Neural progenitor cell (in vitro differentiated cells): Measurements from ENCODE around the gene CRIM1. TPM values are rescaled to one million over a fixed set of nuclear protein-coding genes. Genes with fewer than 3 reads are reported as not detected.

ENCODE experiments used
- DNase-seq: peaks from one replicate; pipeline ENCODE4 v3.0.0-alpha.2; 2016; ENCODE audit warnings: low spot score
- H2AFZ ChIP-seq: fragments of 200-600 bp; sonication (generic); replicated peaks from 2 replicates; pipeline ENCODE4 v1.6.1; 2016; ENCODE audit warnings: antibody characterized with exemption
- H3F3A ChIP-seq: fragments of 200-600 bp; sonication (generic); 2 replicates; pipeline ENCODE4 v1.6.1; 2016; ENCODE audit warnings: antibody characterized with exemption, low read depth
- H3K27ac ChIP-seq: fragments of 200-600 bp; sonication (generic); 2 replicates; pipeline ENCODE4 v1.5.1; 2016; ENCODE audit warnings: mild to moderate bottlenecking
- H3K27me3 ChIP-seq: fragments of 200-600 bp; sonication (generic); 2 replicates; pipeline ENCODE4 v1.6.1; 2016; ENCODE audit warnings: mild to moderate bottlenecking, moderate library complexity
- H3K36me3 ChIP-seq: fragments of 200-600 bp; sonication (generic); 2 replicates; pipeline ENCODE4 v1.5.1; 2016
- H3K4me1 ChIP-seq: fragments of 200-600 bp; sonication (generic); 2 replicates; pipeline ENCODE4 v1.6.1; 2016; ENCODE audit warnings: mixed run types
- H3K4me2 ChIP-seq: fragments of 200-600 bp; sonication (generic); 2 replicates; pipeline ENCODE4 v1.6.1; 2016
- H3K4me3 ChIP-seq: fragments of 200-600 bp; sonication (generic); 2 replicates; pipeline ENCODE4 v1.5.1; 2016
- H3K79me2 ChIP-seq: fragments of 200-600 bp; sonication (generic); 2 replicates; pipeline ENCODE4 v1.6.1; 2016; ENCODE audit warnings: low read depth
- H3K9ac ChIP-seq: fragments of 200-600 bp; sonication (generic); 2 replicates; pipeline ENCODE4 v1.6.1; 2016
- H3K9me3 ChIP-seq: fragments of 200-600 bp; sonication (generic); 2 replicates; pipeline ENCODE4 v1.5.1; 2016; ENCODE audit warnings: low read depth
- H4K20me1 ChIP-seq: fragments of 200-600 bp; sonication (generic); 2 replicates; pipeline ENCODE4 v1.6.1; 2016; ENCODE audit warnings: low read depth
- H3K27ac Mint-ChIP-seq: 3 replicates; pipeline ENCODE4 v1.8.0; 2021; ENCODE audit warnings: mixed read lengths
- H3K27me3 Mint-ChIP-seq: 2 replicates; pipeline ENCODE4 v1.8.0; 2022; ENCODE audit warnings: low read depth, mild to moderate bottlenecking, inconsistent platforms, moderate library complexity, mixed read lengths; ENCODE audit not compliant: insufficient read depth
- H3K36me3 Mint-ChIP-seq: 3 replicates; pipeline ENCODE4 v1.8.0; 2021; ENCODE audit warnings: mixed read lengths
- H3K4me1 Mint-ChIP-seq: 3 replicates; pipeline ENCODE4 v1.8.0; 2021; ENCODE audit warnings: mixed read lengths
- H3K4me3 Mint-ChIP-seq: 3 replicates; pipeline ENCODE4 v1.8.0; 2021; ENCODE audit warnings: mild to moderate bottlenecking, moderate library complexity, mixed read lengths
- H3K9me3 Mint-ChIP-seq: 3 replicates; pipeline ENCODE4 v1.8.0; 2020; ENCODE audit warnings: mixed read lengths
- CTCF ChIP-seq: fragments of 200-600 bp; sonication (generic); IDR thresholded peaks from 2 replicates; pipeline ENCODE4 v1.5.1; 2017; ENCODE audit warnings: antibody characterized with exemption, mild to moderate bottlenecking
- EZH2 ChIP-seq: fragments of 200-600 bp; sonication (generic); IDR thresholded peaks from 2 replicates; pipeline ENCODE4 v1.6.1; 2017; ENCODE audit warnings: antibody characterized with exemption, mild to moderate bottlenecking, moderate library complexity
- EZH2phosphoT487 ChIP-seq: fragments of 200-600 bp; sonication (generic); IDR thresholded peaks from 2 replicates; pipeline ENCODE4 v1.6.1; 2017; ENCODE audit warnings: antibody characterized with exemption
- total RNA-seq: library from RNA; depleted of rRNA; stranded (reverse); fragments of >200 nt; gene quantifications from 2 replicates; pipeline ENCODE4 v1.2.3, GENCODE V29; 2015; ENCODE audit warnings: low replicate concordance

Gene CRIM1
- total RNA-seq, 1 donor from 2014 or later, result 4.9 TPM

- Mint-ChIP-seq H3K4me3 (no peak overlapping the region), H3K36me3 (no peaks in the 10 kb centered on the region), H3K27me3 (no peaks in the 10 kb centered on the region), H3K4me1 (peaks cover 14% of the 10 kb centered on the region), H3K27ac (no peak overlapping the region), H3K9me3 (no peaks in the 10 kb centered on the region)
- H3K4me3 ChIP-seq, result no peak overlapping the region
- H3K4me1 ChIP-seq, result peaks cover 8% of the 10 kb centered on the region
- TF ChIP-seq EZH2, result no peak
- no peak for TF ChIP-seq EZH2phosphoT487
- no peak for TF ChIP-seq CTCF
- H3K27ac ChIP-seq, result no peak overlapping the region
- H2AFZ ChIP-seq, result no peak overlapping the region
- H3K79me2 ChIP-seq, result peaks cover 13% of the 10 kb centered on the region
- no peak overlapping the region for H3K9ac ChIP-seq
- DNase-seq, result no peak
- H3K27me3 ChIP-seq, result no peaks in the 10 kb centered on the region
- no peaks in the 10 kb centered on the region for H3K36me3 ChIP-seq
- H4K20me1 ChIP-seq, result no peaks in the 10 kb centered on the region
- H3F3A ChIP-seq, result peaks cover 9% of the 10 kb centered on the region
- no peak overlapping the region for H3K4me2 ChIP-seq
- no peaks in the 10 kb centered on the region for H3K9me3 ChIP-seq
Observed at GRCh38 chr2:36389091-36389564, 33.5 kb downstream of the CRIM1 start.

- Histone ChIP-seq H3K79me2 (peaks cover 12% of the 10 kb centered on the region), H3F3A (peaks cover 9% of the 10 kb centered on the region), H3K4me3 (no peak overlapping the region), H2AFZ (no peak overlapping the region), H3K27ac (no peak overlapping the region), H3K9me3 (no peaks in the 10 kb centered on the region), H3K9ac (no peak overlapping the region), H4K20me1 (no peaks in the 10 kb centered on the region), H3K4me1 (peaks cover 8% of the 10 kb centered on the region), H3K27me3 (no peaks in the 10 kb centered on the region), H3K4me2 (no peak overlapping the region), H3K36me3 (no peaks in the 10 kb centered on the region)
- Mint-ChIP-seq H3K27ac (no peak overlapping the region), H3K36me3 (no peaks in the 10 kb centered on the region), H3K27me3 (no peaks in the 10 kb centered on the region), H3K9me3 (no peaks in the 10 kb centered on the region), H3K4me1 (peaks cover 14% of the 10 kb centered on the region), H3K4me3 (no peak overlapping the region)
- DNase-seq, result no peak
- TF ChIP-seq EZH2, result no peak
- TF ChIP-seq CTCF, result no peak
- TF ChIP-seq EZH2phosphoT487, result no peak
Observed at GRCh38 chr2:36389577-36389976, 34.0 kb downstream of the CRIM1 start.

GRCh38 chr2:36392571-36393255 lies 37.1 kb downstream of the CRIM1 start:
- H3K27ac Mint-ChIP-seq, result no peak overlapping the region
- Histone ChIP-seq H3K9ac (no peak overlapping the region), H3F3A (peaks cover 9% of the 10 kb centered on the region)

More at GRCh38 chr2:36392571-36393255, 37.1 kb downstream of the CRIM1 start:
- Histone ChIP-seq H3K36me3 (no peaks in the 10 kb centered on the region), H4K20me1 (no peaks in the 10 kb centered on the region), H3K79me2 (peaks cover 9% of the 10 kb centered on the region), H3K4me2 (no peak overlapping the region), H3K27me3 (no peaks in the 10 kb centered on the region), H3K4me3 (no peak overlapping the region), H3K27ac (no peak overlapping the region), H2AFZ (no peak overlapping the region), H3K9me3 (no peaks in the 10 kb centered on the region), H3K4me1 (peaks cover 8% of the 10 kb centered on the region)
- H3K27me3 Mint-ChIP-seq, result no peaks in the 10 kb centered on the region
- TF ChIP-seq EZH2 (no peak), CTCF (no peak), EZH2phosphoT487 (no peak)
- no peaks in the 10 kb centered on the region for H3K9me3 Mint-ChIP-seq
- peaks cover 6% of the 10 kb centered on the region for H3K36me3 Mint-ChIP-seq
- peak; percentile 37 for DNase-seq
- H3K4me3 Mint-ChIP-seq, result no peak overlapping the region
- H3K4me1 Mint-ChIP-seq, result peaks cover 14% of the 10 kb centered on the region
